H9 (cell line): ENCODE data around the gene ERICH6. TPM values are rescaled to one million over a fixed set of nuclear protein-coding genes. Genes with fewer than 3 reads are reported as not detected.

Experiments
- DNase-seq: peaks from one replicate; pipeline ENCODE4 v3.0.0-alpha.2; 2017
- H2AFZ ChIP-seq: one replicate; pipeline ENCODE4 v1.6.1; 2013; ENCODE audit warnings: mild to moderate bottlenecking, low read length, control low read depth, moderate library complexity
- H2AK5ac ChIP-seq: 2 replicates; pipeline ENCODE4 v1.6.1; 2013; ENCODE audit warnings: low read length, control low read depth, mixed read lengths; ENCODE audit not compliant: insufficient read length
- H2BK120ac ChIP-seq: one replicate; pipeline ENCODE4 v1.6.1; 2013; ENCODE audit warnings: low read depth, mild to moderate bottlenecking, low read length, control low read depth, inconsistent platforms; ENCODE audit not compliant: poor library complexity, severe bottlenecking
- H2BK12ac ChIP-seq: 2 replicates; pipeline ENCODE4 v1.6.1; 2013; ENCODE audit warnings: low read length, control low read depth, mixed read lengths, low read depth; ENCODE audit not compliant: insufficient read length
- H2BK15ac ChIP-seq: 2 replicates; pipeline ENCODE4 v1.6.1; 2013; ENCODE audit warnings: low read depth, low read length, control low read depth
- H2BK20ac ChIP-seq: one replicate; pipeline ENCODE4 v1.6.1; 2013; ENCODE audit warnings: low read depth, mild to moderate bottlenecking, low read length, control low read depth, inconsistent platforms; ENCODE audit not compliant: poor library complexity, severe bottlenecking
- H2BK5ac ChIP-seq: 2 replicates; pipeline ENCODE4 v1.6.1; 2013; ENCODE audit warnings: low read length, control low read depth, mixed read lengths; ENCODE audit not compliant: insufficient read length
- H3K14ac ChIP-seq: 2 replicates; pipeline ENCODE4 v1.6.1; 2013; ENCODE audit warnings: low read length, control low read depth; ENCODE audit not compliant: insufficient read depth
- H3K18ac ChIP-seq: 2 replicates; pipeline ENCODE4 v1.6.1; 2013; ENCODE audit warnings: low read depth, mild to moderate bottlenecking, mixed read lengths, low read length, control low read depth; ENCODE audit not compliant: insufficient read length
- H3K23ac ChIP-seq: 2 replicates; pipeline ENCODE4 v1.6.1; 2013; ENCODE audit warnings: low read length, control low read depth, mixed read lengths, low read depth; ENCODE audit not compliant: insufficient read length
- H3K23me2 ChIP-seq: 2 replicates; pipeline ENCODE4 v1.6.1; 2013; ENCODE audit warnings: low read depth, mild to moderate bottlenecking, mixed read lengths, low read length, control low read depth; ENCODE audit not compliant: insufficient read length, poor library complexity, severe bottlenecking
- H3K27ac ChIP-seq: 2 replicates; pipeline ENCODE4 v1.5.1; 2013; ENCODE audit warnings: low read length, control low read depth, mixed read lengths, low read depth; ENCODE audit not compliant: insufficient read length
- H3K27me3 ChIP-seq: 2 replicates; pipeline ENCODE4 v1.6.1; 2013; ENCODE audit warnings: low read length, control low read depth, inconsistent platforms; ENCODE audit not compliant: insufficient read depth
- H3K4ac ChIP-seq: 2 replicates; pipeline ENCODE4 v1.6.1; 2013; ENCODE audit warnings: low read depth, mild to moderate bottlenecking, control low read depth, inconsistent platforms, low read length, moderate library complexity
- H3K4me1 ChIP-seq: 2 replicates; pipeline ENCODE4 v1.6.1; 2013; ENCODE audit warnings: low read length, control low read depth, inconsistent platforms; ENCODE audit not compliant: insufficient read depth
- H3K4me2 ChIP-seq: 2 replicates; pipeline ENCODE4 v1.6.1; 2013; ENCODE audit warnings: low read length, control low read depth, mixed read lengths; ENCODE audit not compliant: insufficient read length, insufficient read depth
- H3K56ac ChIP-seq: 2 replicates; pipeline ENCODE4 v1.6.1; 2013; ENCODE audit warnings: low read depth, mild to moderate bottlenecking, mixed read lengths, low read length, control low read depth; ENCODE audit not compliant: insufficient read length
- H3K79me1 ChIP-seq: 2 replicates; pipeline ENCODE4 v1.6.1; 2013; ENCODE audit warnings: low read depth, mild to moderate bottlenecking, moderate library complexity, low read length, control low read depth, inconsistent platforms; ENCODE audit not compliant: insufficient read depth, poor library complexity, severe bottlenecking
- H3K79me2 ChIP-seq: 2 replicates; pipeline ENCODE4 v1.6.1; 2013; ENCODE audit warnings: low read length, control low read depth, inconsistent platforms; ENCODE audit not compliant: insufficient read depth
- H3K9ac ChIP-seq: 2 replicates; pipeline ENCODE4 v1.6.1; 2013; ENCODE audit warnings: low read length, control low read depth, mixed read lengths; ENCODE audit not compliant: insufficient read length; ENCODE audit errors: extremely low read depth
- H3K9me3 ChIP-seq: one replicate; pipeline ENCODE4 v1.6.1; 2013; ENCODE audit warnings: low read depth, low read length, inconsistent platforms; ENCODE audit not compliant: control insufficient read depth
- H3T11ph ChIP-seq: one replicate; pipeline ENCODE4 v1.6.1; 2013; ENCODE audit warnings: mild to moderate bottlenecking, low read length, control low read depth, inconsistent platforms
- H4K20me1 ChIP-seq: one replicate; pipeline ENCODE4 v1.6.1; 2013; ENCODE audit not compliant: control insufficient read depth, insufficient read length, insufficient read depth
- H4K5ac ChIP-seq: 2 replicates; pipeline ENCODE4 v1.6.1; 2013; ENCODE audit warnings: low read depth, mild to moderate bottlenecking, mixed read lengths, low read length, control low read depth; ENCODE audit not compliant: insufficient read length
- H4K8ac ChIP-seq: replicated peaks from 2 replicates; pipeline ENCODE4 v1.6.1; 2013; ENCODE audit warnings: low read length, control low read depth, mixed read lengths, low read depth; ENCODE audit not compliant: insufficient read length
- H4K91ac ChIP-seq: 2 replicates; pipeline ENCODE4 v1.6.1; 2013; ENCODE audit warnings: low read depth, mild to moderate bottlenecking, moderate library complexity, mixed read lengths, low read length, control low read depth; ENCODE audit not compliant: insufficient read length
- H3K27ac Mint-ChIP-seq, 3 experiments: 2 replicates in 2 of 3; 3 replicates in 1 of 3; pipeline ENCODE4 v1.8.0; 2020 to 2021; ENCODE audit warnings: mixed read lengths in 3 of 3, mild to moderate bottlenecking in 1 of 3, moderate library complexity in 1 of 3
- H3K27me3 Mint-ChIP-seq: 2 replicates; pipeline ENCODE4 v1.8.0; 2021; ENCODE audit warnings: low read depth, mild to moderate bottlenecking, moderate library complexity, mixed read lengths
- H3K36me3 Mint-ChIP-seq, 3 experiments: 2 replicates in 2 of 3; 3 replicates in 1 of 3; pipeline ENCODE4 v1.8.0; 2020 to 2021; ENCODE audit warnings: low read depth in 3 of 3, mixed read lengths in 3 of 3; ENCODE audit not compliant: insufficient read depth in 1 of 3
- H3K4me1 Mint-ChIP-seq, 2 experiments: 2 replicates each; pipeline ENCODE4 v1.8.0; 2020; ENCODE audit warnings: mixed read lengths in 2 of 2
- H3K4me3 Mint-ChIP-seq, 2 experiments: 2 replicates in 1 of 2; 3 replicates in 1 of 2; pipeline ENCODE4 v1.8.0; 2020 to 2021; ENCODE audit warnings: mild to moderate bottlenecking in 2 of 2, mixed read lengths in 2 of 2, moderate library complexity in 1 of 2
- H3K9me3 Mint-ChIP-seq, 2 experiments: 2 replicates in 1 of 2; 3 replicates in 1 of 2; pipeline ENCODE4 v1.8.0; 2020; ENCODE audit warnings: mild to moderate bottlenecking in 2 of 2, mixed read lengths in 2 of 2, moderate library complexity in 1 of 2
- WGBS: extraction: QIAGEN DNeasy Blood & Tissue Kit; methylation state at CpG from one replicate; pipeline ENCODE4 v1.1.7; 2013; ENCODE audit warnings: missing lambda C conversion rate, low lambda C conversion rate, mixed read lengths; ENCODE audit not compliant: insufficient read length; ENCODE audit errors: extremely low coverage; 5-methylcytosine and 5-hydroxymethylcytosine counted together
- total RNA-seq: library from RNA; stranded (reverse); gene quantifications from 2 replicates; pipeline ENCODE4 v1.2.1, GENCODE V29; 2021
- TF ChIP-seq, protein P1 (sequence below): fragments of 200-600 bp; sonication (generic); conservative IDR thresholded peaks from 3 replicates; pipeline ENCODE4 v1.8.0; 2021; ENCODE audit warnings: antibody characterized with exemption, mild to moderate bottlenecking

The ERICH6 gene
- total RNA-seq, 1 experiment from 2014 or later = not detected

DNA sequence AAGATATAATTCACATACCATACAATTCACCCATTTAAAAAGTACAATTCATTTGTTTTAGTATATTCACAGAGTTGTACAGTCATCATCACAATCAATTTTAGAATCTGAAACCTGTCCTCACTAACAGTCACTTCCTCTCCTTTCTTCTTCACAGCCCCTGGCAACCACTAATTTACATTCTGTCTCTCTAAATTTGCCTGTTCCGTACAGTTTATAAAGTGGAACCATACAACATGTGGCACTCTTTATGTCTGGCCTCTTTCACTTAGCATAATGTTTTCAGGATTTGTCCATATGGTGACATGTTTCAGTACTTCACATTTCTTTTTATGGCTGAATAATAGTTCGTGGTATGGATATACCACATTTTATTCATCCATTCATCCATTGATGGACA is 22.7 kb downstream of the ERICH6 start:
- Mint-ChIP-seq H3K9me3 (peaks cover 5 to 7% of the 10 kb centered on the region in 2 experiments), H3K36me3 (peaks cover 0 to 5% (median 3%) of the 10 kb centered on the region in 3 experiments; a peak in 3 of 7 replicates), H3K27ac (no peak overlapping the region), H3K27me3 (no peaks in the 10 kb centered on the region), H3K4me3 (no peak overlapping the region), H3K4me1 (no peaks in the 10 kb centered on the region)
- no peaks in the 10 kb centered on the region for H3K79me1 ChIP-seq
- no peaks in the 10 kb centered on the region for H3K27me3 ChIP-seq
- no peaks in the 10 kb centered on the region for H3K9me3 ChIP-seq
- no peaks in the 10 kb centered on the region for H4K20me1 ChIP-seq
- H2AK5ac ChIP-seq = no peak overlapping the region
- H4K91ac ChIP-seq = no peak overlapping the region
- H3T11ph ChIP-seq = no peak overlapping the region
- H2AFZ ChIP-seq = no peak overlapping the region
- no peak overlapping the region for H2BK5ac ChIP-seq
- no peak overlapping the region for H3K56ac ChIP-seq
- no peaks in the 10 kb centered on the region for H3K4me1 ChIP-seq
- WGBS = no CpG with 5 or more reads among the region's 2 CpGs
- H3K27ac ChIP-seq = no peak overlapping the region
- H3K18ac ChIP-seq = no peak overlapping the region
- H2BK120ac ChIP-seq = no peak overlapping the region
- H3K4ac ChIP-seq = no peak overlapping the region
- no peak overlapping the region for H3K4me2 ChIP-seq
- no peaks in the 10 kb centered on the region; the same call in 1 of the 2 replicates for H3K79me2 ChIP-seq
- H3K9ac ChIP-seq = no peak overlapping the region
- no peak for DNase-seq
- no peak overlapping the region for H2BK12ac ChIP-seq
- H2BK15ac ChIP-seq = no peak overlapping the region
- H3K23ac ChIP-seq = no peak overlapping the region
- no peaks in the 10 kb centered on the region for H3K23me2 ChIP-seq
- H4K5ac ChIP-seq = no peak overlapping the region
- no peak overlapping the region for H2BK20ac ChIP-seq
- no peak overlapping the region for H3K14ac ChIP-seq
- TF ChIP-seq, protein P1, sequence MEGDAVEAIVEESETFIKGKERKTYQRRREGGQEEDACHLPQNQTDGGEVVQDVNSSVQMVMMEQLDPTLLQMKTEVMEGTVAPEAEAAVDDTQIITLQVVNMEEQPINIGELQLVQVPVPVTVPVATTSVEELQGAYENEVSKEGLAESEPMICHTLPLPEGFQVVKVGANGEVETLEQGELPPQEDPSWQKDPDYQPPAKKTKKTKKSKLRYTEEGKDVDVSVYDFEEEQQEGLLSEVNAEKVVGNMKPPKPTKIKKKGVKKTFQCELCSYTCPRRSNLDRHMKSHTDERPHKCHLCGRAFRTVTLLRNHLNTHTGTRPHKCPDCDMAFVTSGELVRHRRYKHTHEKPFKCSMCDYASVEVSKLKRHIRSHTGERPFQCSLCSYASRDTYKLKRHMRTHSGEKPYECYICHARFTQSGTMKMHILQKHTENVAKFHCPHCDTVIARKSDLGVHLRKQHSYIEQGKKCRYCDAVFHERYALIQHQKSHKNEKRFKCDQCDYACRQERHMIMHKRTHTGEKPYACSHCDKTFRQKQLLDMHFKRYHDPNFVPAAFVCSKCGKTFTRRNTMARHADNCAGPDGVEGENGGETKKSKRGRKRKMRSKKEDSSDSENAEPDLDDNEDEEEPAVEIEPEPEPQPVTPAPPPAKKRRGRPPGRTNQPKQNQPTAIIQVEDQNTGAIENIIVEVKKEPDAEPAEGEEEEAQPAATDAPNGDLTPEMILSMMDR = no peak
- no peak overlapping the region for H4K8ac ChIP-seq
